GM18858 (cell line): ENCODE measurements around the gene PNN.

Experiments
- ATAC-seq: cut with Tn5 transposase; IDR thresholded peaks from one replicate; pipeline ENCODE4 v1.9.1; 2021; ENCODE audit not compliant: unreplicated experiment

PNN gene

DNA sequence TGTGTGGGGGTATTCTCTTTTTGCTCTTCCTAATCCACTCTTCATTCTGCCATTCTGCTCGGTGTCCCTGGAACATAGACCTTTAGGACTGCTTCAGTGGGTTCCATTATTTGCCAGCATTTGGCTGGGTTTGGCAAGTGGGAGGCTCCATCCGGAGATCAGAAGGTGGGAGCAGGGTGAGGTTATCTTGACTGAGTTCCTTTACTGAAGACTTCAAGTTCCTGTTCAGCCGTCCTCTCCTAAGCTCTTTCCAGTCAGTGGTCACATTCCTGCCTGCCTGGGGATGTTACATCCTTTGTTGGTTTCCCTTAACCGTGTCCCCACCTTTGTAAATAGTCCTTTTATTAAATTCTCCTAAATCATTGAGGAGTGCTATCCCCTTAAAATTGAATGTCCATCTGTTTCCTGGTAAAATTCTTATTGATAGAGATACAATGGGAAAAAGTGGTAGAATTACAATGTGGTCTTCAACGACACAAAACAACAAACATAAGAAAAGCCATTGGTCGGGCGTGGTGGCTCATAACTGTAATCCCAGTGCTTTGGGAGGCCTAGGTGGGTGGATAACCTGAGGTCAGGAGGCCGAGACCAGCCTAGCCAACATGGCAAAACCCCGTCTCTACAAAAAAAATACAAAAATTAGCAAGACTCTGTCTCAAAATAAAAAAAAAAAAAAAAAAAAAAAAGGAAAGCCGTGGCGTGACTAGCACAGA lies 53.6 kb downstream of the PNN start:
- no peak for ATAC-seq

DNA sequence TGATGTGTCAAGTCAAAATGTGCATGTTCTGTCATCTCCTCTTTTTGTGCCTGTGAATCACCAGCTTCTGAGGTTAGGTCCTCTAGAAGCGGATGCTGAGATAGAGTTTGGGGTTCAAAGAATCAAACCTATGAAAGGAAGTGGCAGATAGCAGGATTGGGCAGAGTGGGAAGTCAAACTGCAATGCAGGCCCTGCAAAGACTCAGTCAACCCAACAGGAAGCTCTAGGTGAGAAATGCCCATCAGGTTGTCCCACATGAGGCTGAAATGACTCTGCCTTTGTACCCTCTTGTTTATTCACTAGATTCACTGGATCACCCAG lies 54.1 kb downstream of the PNN start:
- no peak for ATAC-seq

DNA sequence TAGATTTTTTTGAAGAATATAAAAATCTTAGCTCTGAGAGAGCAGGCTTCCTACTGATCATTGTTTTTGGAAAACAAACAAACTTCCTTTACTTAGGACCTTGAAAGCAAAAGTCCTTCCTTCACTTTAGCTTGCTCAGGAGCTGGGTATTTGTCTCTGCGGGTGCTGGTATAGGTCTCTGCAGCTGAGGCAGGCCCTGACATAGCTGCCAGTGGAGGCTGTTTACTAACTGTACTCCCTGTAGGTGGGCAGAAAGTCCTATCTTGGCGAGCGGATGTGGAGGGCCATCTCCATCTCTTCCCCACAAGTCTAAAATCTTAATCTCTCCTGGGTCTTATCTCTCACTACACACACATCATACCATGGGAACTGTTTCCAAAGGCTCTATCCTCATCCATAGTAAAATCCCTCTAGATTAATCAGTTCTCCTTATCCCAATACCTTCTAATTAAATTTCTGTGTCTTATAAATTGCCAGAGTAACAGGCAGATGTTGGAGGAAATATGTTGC lies 54.6 kb downstream of the PNN start:
- no peak for ATAC-seq

DNA sequence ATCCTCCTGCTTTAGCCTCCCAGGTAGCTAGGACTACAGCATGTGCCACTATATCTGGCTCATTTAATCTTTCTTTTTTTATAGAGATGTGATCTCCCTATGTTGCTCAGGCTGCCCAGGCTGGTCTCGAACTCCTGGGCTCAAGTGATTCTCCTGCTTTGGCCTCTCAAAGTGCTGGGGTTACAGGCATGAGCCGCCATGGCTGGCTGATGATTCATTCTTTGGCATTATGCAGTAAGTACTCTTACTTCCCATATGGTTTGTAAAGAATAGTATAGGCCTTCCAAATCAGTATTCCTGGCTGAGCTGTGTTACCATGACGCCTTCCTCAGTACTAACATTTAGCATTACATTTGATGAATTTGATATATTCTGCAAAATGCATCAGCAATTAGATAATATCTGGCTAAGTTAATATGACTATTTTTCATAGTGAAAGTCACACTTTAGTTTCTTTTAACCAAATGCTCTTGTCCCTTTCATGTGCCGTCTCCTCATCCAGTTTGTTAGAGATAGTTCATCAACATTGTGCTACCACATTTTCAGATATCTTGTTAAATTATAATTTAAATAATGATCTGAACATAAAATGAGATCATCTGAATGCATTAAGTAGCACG lies 55.5 kb downstream of the PNN start:
- ATAC-seq: no peak

DNA sequence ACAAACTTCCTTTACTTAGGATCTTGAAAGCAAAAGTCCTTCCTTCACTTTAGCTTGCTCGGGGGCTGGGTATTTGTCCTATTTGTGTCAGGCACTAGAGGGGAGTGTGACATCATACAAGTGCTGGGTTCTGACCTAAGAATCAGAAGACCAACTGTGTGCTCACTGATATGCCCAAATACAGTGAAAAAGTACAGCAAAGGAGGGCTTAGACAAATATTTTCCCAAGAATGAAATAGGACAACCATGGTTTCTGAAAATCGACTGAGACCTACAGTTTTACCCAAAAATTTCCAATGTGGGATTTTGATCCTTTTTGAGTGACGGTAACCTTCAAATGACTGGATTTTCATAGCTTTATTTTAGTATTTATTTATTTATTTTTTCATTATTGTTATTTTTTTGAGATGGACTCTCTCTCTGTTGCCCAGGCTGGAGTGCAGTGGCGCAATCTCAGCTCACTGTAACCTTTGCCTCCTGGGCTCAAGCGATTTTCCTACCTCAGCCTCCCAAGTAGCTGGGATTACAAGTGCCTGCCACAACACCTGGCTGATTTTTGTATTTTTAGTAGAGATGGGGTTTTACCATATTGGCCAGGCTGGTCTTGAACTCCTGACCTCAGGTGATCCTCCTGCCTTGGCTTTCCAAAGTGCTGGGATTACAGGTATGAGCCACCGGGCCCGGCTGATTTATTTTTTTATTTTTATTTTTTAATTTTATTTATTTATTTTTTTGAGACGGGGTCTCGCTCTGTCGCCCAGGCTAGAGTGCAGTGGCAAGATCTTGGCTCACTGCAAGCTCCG lies 56.9 kb downstream of the PNN start:
- peak; percentile 77 for ATAC-seq
